CD4-positive, alpha-beta T cell treated with Interleukin-17A for 4 hours (primary cell): ENCODE measurements around the gene ADAMTS8.

Experiments
- DNase-seq: peaks from one replicate; pipeline ENCODE4 v3.0.0-alpha.2; 2020; ENCODE audit warnings: mixed read lengths

Gene ADAMTS8

DNA sequence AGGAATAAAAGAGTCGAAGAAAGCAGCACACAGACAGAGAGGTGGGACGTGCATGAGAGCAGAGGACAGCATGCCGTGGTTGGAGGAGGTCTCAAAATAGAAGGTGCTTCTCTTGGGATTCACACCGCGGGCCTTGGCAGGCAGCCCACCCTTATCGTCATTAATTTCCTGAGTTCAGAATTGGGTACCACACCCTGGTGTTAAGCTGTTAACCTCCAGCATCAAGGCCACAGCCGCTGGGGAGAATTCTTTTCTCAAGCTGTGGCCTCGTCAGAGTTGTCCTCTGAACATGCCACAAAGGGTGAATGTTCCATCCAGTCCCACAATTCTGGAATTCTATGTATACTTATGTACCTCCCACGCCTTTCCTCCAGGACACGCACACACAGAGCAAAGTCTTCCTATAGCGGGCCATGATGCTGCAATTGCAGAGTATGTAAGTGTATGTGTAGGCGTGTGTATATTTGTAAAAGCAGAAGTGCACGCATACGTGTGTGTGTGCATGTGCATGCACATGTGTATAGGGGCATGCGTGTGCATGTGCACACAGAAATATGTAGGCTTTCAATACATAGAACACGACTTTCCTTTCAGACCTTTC, 39.0 kb downstream of the ADAMTS8 start:
- DNase-seq: peak; percentile 27

DNA sequence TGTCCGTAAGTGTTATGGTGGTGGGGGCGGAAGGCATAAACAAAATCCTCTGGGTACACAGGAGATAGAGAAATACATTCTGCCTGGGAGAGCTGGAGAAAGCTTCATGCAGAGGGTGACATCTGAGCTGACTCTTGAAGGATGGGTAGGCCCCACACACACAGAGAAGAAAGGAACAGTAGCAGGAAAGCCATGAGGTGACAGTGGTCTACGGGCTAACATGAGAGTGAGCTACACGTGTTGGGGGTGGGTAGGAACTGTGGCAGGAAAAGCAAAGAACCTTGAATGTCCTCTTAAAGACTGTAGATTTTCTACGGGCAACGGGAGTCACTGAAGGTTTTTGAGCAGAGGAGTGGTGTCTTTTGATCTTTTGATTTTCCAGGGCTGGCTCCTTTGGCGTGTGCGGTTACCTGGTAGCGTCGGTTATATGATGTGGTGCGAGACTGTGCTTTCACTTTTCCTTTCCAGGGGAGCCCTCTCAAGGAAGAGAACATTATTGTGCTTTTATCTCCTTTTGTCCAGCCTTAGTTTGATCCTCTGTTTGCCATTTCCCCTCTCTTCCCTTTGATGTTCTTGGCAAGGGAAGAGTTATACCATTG, 39.7 kb downstream of the ADAMTS8 start:
- DNase-seq: peak; percentile 13

DNA sequence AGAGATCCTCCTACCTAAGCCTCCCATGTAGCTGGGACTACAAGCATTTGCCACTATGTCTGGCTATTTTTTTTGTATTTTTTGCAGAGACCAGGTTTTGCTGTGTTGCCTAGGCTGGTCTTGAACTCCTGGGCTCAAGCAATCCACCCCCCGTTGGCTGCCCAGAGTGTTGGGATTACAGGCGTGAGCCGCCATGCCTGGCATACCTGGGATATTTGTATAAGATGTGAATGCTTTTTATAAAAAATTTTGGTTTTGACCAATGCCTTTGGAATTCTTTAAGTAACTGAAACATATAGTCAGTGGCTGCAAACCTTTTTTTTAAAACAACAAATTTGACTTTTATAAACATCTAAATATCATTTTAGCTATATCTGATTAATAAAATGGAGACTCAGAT, 42.4 kb downstream of the ADAMTS8 start:
- no peak for DNase-seq

DNA sequence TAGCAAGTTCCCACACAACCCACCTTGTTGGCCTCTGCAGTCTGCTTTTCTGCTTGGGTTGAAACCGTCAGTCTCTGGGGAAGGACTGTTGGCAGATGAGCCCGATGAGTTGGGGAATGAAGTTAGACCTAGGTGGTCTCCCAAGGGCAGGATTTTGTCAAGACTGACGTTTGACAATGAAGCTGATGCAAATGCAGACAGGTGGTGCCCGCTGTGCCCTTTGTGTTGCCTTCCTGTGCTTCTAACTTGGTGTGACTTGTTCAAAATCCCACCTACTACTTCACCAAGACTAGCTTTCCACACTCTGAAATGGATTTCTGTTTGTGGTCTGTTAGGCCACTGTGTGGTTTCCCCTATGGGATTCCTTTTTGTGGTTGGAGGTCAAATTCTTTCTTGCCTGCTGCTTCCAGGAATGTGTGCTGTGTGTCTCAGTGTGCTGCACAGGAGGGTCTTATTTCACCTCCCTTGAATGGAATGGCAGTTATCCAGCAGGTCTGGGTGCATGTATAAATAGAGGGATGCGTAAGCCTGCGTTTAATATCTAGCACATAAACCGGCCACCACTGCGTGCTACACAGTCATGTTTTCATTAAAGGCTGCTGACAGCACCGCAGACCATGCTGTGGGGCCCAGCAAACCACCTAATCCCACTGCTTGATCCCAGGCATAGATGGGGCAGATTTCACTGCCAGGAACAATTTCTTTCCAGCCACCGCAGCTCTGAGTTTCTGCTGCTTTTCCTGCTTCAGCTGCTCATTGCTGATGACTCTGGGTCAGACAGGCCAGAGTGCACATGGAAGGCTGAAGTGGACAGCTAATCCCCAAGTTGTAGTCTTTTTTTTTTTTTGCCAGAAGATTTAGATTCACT, 44.8 kb downstream of the ADAMTS8 start:
- no peak for DNase-seq

DNA sequence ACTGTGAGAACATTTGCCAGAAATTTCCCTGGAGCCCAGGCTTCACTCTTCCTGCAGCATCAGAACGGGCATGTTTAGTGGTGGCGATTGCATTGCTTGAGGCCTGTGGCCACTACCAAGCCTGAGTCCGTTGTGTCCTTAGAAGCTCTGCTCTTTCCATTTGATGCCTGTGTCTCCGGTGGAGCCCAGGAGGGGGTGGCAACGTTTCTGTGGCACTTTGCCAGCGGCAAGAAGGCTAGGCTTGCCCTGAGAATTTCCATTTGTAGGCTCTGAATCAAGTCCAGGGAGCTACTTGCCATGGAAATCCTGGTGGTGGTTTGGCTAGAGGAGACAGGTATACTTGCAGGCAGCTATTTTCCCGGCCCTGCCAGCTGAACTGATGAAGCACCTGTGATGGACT, 47.1 kb downstream of the ADAMTS8 start:
- DNase-seq: no peak

DNA sequence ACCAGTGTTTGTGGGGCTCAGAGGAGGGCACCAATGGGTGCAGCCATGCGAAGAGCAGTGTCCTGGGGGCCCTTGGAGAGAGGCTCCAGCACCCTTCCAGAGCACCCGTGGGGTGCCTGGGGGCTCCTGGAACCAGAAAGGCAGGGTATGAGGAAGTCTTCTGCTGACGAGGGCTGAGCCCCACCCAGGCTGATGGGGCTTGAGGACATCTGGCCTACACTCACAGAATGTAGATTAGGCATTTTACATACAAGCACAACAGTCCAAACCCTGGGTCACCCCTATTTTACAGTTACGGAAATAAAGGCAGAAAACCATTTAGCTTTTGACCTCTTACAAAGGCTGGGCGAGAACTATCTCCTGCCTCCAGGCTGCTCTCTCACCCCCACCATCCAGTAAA, 47.6 kb downstream of the ADAMTS8 start:
- DNase-seq: no peak

DNA sequence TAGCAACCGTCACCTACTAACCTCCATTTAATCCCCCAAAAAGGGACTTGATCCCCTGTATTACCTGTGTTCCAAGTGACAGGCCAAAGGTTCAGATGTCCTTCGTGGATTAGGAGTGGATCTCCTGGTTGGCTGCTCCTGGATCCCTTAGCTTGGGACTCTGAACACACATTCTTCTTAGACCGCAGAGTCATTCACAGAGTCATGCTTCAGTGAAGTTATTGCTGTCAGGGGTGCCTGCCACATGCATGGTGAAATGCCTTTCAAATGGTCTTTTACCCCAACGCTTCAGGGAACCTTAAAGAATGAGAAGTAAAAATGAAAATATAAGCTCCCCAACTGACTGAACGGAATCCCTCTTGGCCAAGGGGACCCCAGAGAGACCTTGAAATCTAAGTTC, 49.1 kb downstream of the ADAMTS8 start:
- DNase-seq: no peak

DNA sequence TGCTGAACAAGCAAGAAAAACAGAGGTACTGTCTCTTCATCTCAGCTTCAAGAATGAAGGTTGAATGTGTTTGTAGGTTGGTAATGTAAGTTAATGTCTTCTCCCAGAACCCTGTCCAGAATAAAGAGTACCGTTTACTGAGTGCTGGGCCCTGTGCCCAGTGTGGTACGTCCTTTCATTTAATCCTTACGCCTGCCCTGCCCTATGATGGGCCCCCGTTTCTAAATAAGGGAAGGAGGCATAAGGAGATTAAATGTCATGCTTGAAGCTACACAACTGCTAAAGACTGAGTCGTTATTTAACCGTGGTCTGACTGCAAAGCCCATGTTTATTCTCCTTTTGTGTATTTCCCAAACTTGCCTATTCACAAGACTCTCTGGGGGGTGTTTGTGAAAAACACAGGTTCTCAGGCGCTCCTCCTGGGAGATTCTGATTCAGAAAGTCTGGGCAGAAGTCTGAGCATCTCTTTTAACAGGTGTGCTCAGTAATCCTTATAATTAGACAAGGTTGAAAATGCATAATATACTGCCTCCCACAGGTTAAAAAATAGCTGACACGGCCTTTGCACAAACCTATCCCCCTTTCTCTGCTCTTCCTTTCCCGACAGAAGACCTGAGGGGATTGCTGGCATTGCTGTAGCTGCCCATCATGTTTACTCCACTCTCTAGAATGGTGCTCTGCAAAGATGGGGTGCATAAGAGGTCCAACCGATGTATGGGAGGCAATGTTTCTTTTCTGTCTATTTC, 57.4 kb downstream of the ADAMTS8 start:
- DNase-seq: no peak

DNA sequence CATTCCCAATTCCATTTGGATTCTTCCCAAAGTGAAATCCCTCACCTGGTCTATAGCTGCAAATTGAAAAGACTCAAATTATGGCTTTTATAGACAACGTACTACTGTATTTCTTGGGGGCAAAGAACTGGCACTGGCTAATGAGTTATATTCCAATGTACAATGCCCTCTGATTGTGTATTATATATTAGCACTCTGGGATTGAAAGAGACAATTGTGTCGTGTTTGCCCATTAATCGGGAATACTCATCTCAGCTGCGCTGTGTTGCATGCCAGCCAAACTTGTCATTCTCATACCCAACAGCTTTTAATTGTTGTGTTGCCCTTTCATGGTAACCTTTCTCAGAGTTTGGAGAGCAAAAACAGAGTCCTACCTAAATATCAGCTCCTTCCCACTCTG, 58.7 kb downstream of the ADAMTS8 start:
- DNase-seq: no peak

DNA sequence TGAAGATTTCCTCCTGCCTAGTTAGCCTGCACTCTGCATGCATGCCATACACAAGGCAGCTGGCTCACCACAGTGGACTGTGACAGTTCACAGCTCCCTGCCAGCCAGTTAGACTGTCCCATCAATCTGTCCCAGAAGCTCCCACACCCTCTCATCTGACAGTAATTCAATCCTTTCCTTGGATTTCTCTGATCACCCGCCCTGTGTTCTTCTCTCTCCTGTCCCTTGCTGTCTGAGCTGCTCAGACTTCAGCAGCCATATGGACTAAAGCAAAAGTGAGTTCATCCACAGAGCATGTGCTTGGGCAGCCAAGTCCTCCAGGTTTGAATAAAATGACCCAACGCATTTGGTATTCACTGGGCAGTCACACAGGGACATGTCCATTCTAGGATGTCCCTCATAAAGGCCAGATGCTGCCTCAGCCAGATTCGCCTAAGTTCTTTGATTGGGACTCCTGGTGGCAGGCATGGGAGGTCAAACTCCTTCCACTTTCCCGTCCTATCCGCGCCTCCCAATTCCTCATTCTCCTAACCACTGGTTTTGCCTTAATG, 59.2 kb downstream of the ADAMTS8 start:
- DNase-seq: no peak

DNA sequence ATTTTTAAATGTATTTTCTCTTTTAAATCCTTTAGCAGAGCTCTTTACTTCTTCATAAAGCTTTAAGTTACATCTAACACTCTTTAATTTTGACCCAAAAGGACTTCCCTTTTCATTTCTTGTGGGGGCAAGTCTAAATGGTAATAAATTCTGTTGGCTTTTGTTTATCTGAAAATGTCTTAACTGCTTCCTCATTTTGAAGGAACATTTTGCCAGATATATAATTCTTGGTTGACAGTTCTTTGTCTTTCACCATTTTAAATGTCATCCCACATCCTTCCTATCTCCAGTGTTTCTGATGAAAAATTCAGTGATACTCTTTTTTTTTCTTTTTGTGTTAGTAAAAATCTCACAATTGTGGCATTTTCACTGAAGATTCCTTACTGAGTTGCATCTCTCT, 69.0 kb downstream of the ADAMTS8 start:
- DNase-seq: no peak

DNA sequence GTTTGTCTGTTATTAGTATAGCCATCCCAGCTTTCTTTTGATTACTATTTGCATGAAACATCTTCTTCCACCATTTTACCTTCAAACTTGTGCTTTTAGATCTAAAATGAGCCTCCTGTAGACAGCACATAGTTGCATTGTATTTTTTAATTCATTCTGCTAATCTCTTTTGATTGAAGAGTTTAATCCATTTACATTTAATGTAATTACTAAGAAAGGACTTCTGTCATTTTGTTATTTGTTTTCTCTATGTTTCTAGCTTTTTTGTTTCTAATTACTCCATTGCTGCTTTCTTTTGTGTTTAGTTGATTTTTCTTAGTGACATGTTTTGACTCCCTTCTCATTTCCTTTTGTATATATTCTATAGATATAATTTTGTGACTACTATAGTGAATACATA, 70.0 kb downstream of the ADAMTS8 start:
- no peak for DNase-seq
